Mesothelial cell of epicardium (in vitro differentiated cells): Measurements from ENCODE around the gene IL12B. TPM values are rescaled to one million over a fixed set of nuclear protein-coding genes. Genes with fewer than 3 reads are reported as not detected.

ENCODE experiments used
- DNase-seq, 2 experiments: peaks; one replicate each; pipeline ENCODE4 v3.0.0; 2021; ENCODE audit warnings: low spot score in 2 of 2; ENCODE audit not compliant: unreplicated experiment in 2 of 2
- H3K27ac Mint-ChIP-seq: 2 replicates; pipeline ENCODE4 v1.8.0; 2021; ENCODE audit warnings: mixed read lengths
- H3K27me3 Mint-ChIP-seq: 2 replicates; pipeline ENCODE4 v1.8.0; 2021; ENCODE audit warnings: low read depth, mixed read lengths
- H3K36me3 Mint-ChIP-seq: 2 replicates; pipeline ENCODE4 v1.8.0; 2021; ENCODE audit warnings: mixed read lengths
- H3K4me1 Mint-ChIP-seq: 2 replicates; pipeline ENCODE4 v1.8.0; 2021; ENCODE audit warnings: mixed read lengths
- H3K4me3 Mint-ChIP-seq: 2 replicates; pipeline ENCODE4 v1.8.0; 2021; ENCODE audit warnings: mild to moderate bottlenecking, moderate library complexity, mixed read lengths
- H3K9me3 Mint-ChIP-seq: 2 replicates; pipeline ENCODE4 v1.8.0; 2021; ENCODE audit warnings: mixed read lengths
- CTCF ChIP-seq: fragments of 200-600 bp; sonication (generic); IDR thresholded peaks from one replicate; pipeline ENCODE4 v1.5.0; 2021; ENCODE audit warnings: antibody characterized with exemption; ENCODE audit not compliant: unreplicated experiment
- total RNA-seq: library from RNA; stranded (reverse); gene quantifications from 3 replicates; pipeline ENCODE4 v1.2.1, GENCODE V29; 2021

Gene IL12B
- total RNA-seq, 1 donor from 2014 or later, result not detected

GRCh38 chr5:159324986-159325385 is 5.3 kb downstream of the IL12B start:
- H3K36me3 Mint-ChIP-seq, result no peaks in the 10 kb centered on the region
- TF ChIP-seq CTCF, result no peak
- no peak overlapping the region for H3K27ac Mint-ChIP-seq
- DNase-seq, result no peak
- peaks cover 60% of the 10 kb centered on the region for H3K27me3 Mint-ChIP-seq
- no peaks in the 10 kb centered on the region for H3K4me1 Mint-ChIP-seq
- H3K4me3 Mint-ChIP-seq, result no peak overlapping the region
- no peaks in the 10 kb centered on the region for H3K9me3 Mint-ChIP-seq

GRCh38 chr5:159324102-159324755 is 6.1 kb downstream of the IL12B start:
- no peak for TF ChIP-seq CTCF
- H3K36me3 Mint-ChIP-seq, result no peaks in the 10 kb centered on the region
- H3K9me3 Mint-ChIP-seq, result no peaks in the 10 kb centered on the region
- no peak overlapping the region for H3K4me3 Mint-ChIP-seq
- no peaks in the 10 kb centered on the region for H3K4me1 Mint-ChIP-seq
- H3K27ac Mint-ChIP-seq, result no peak overlapping the region
- no peak for DNase-seq
- peaks cover 56% of the 10 kb centered on the region for H3K27me3 Mint-ChIP-seq

GRCh38 chr5:159322180-159322579 is 8.1 kb downstream of the IL12B start:
- no peak for DNase-seq
- Mint-ChIP-seq H3K4me3 (no peak overlapping the region), H3K27ac (no peak overlapping the region), H3K9me3 (no peaks in the 10 kb centered on the region), H3K27me3 (peaks cover 39% of the 10 kb centered on the region), H3K4me1 (no peaks in the 10 kb centered on the region), H3K36me3 (no peaks in the 10 kb centered on the region)
- TF ChIP-seq CTCF, result no peak

GRCh38 chr5:159319832-159320231 is 10.5 kb downstream of the IL12B start:
- no peak for TF ChIP-seq CTCF
- H3K27me3 Mint-ChIP-seq, result peaks cover 29% of the 10 kb centered on the region
- H3K4me3 Mint-ChIP-seq, result no peak overlapping the region
- H3K9me3 Mint-ChIP-seq, result no peaks in the 10 kb centered on the region
- H3K27ac Mint-ChIP-seq, result no peak overlapping the region
- no peak for DNase-seq
- no peaks in the 10 kb centered on the region for H3K36me3 Mint-ChIP-seq
- no peaks in the 10 kb centered on the region for H3K4me1 Mint-ChIP-seq

- Mint-ChIP-seq H3K36me3 (no peaks in the 10 kb centered on the region), H3K9me3 (no peaks in the 10 kb centered on the region), H3K4me1 (no peaks in the 10 kb centered on the region), H3K27me3 (peaks cover 29% of the 10 kb centered on the region), H3K27ac (no peak overlapping the region), H3K4me3 (no peak overlapping the region)
- DNase-seq, result no peak
- no peak for TF ChIP-seq CTCF
These were observed 10.9 kb downstream of the IL12B start for GRCh38 chr5:159319363-159319762.

GRCh38 chr5:159318448-159318847 is 11.8 kb downstream of the IL12B start:
- DNase-seq, result no peak
- H3K36me3 Mint-ChIP-seq, result no peaks in the 10 kb centered on the region
- H3K27ac Mint-ChIP-seq, result no peak overlapping the region
- no peak for TF ChIP-seq CTCF
- H3K27me3 Mint-ChIP-seq, result peaks cover 35% of the 10 kb centered on the region
- H3K4me3 Mint-ChIP-seq, result no peak overlapping the region
- H3K4me1 Mint-ChIP-seq, result no peaks in the 10 kb centered on the region
- no peaks in the 10 kb centered on the region for H3K9me3 Mint-ChIP-seq
